Measurements from ENCODE around the gene SMC1A. TPM values are rescaled to one million over a fixed set of nuclear protein-coding genes. Genes with fewer than 3 reads are reported as not detected.

Gene SMC1A
- total RNA-seq, 6 experiments from 2014 or later: 40.5 to 62.0 (median 58.4) TPM

GRCh38 chrX:53435997-53436396, 13.5 kb upstream of the SMC1A start:
- Mint-ChIP-seq H3K4me3 (no peak overlapping the region), H3K27me3 (ENCODE audit: insufficient read depth) (no peaks in the 10 kb centered on the region; the same call in 1 of the 2 replicates), H3K4me1 (ENCODE audit: low read depth) (peaks cover 14% of the 10 kb centered on the region), H3K27ac (no peak overlapping the region), H3K36me3 (ENCODE audit: low read depth) (peaks cover 10% of the 10 kb centered on the region; the same call in 1 of the 2 replicates), H3K9me3 (no peaks in the 10 kb centered on the region)
- peak; percentile 81 for TF ChIP-seq CTCF (IDR thresholded peaks at IDR 0.05)
- DNase-seq: peak; percentile 55

DNA sequence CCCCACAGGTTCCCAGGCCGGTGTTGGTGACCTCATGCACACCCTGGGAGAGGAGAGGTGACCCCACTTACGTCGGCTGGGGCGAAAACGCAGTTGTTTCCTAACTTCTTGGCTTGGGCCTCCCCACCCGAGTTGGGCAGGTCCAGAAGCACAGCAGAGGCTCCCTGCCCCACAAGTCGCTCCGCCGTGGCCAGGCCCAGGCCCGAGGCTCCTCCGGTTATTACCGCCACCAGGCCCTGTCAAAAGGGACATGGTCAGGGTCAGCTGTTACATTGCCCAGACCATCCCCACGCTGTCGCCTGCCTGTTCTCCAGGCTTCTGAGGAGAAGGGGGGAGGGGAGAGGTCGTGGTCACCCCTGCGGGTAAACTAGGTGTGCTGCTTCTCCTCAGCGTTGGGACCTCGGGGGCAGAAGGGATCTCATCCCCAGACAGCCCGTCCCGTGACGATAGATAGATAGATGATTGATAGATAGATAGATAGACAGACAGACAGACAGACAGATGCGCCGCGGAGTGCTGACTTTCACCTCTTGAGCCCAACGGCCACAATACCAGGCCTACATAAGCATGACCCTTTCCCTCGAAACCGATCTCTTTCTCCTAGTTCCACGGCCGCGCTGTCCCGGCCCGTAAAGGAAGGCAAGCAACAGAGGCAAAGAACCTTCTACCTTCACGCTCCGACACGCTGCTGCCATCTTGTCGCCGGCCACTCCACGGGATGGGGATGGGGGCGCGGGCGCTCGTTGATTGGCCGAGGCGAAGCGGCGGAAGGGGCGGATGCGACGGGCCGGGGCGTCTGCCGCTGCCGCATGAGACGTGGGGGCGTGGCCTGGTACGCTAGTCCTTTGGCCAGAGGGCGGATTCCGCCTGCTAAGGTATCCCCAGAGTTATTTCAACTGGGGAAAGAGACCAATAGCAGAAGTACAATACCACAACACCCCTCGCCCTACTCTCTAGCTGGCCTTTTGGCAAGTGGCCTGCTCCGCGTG, 11.5 kb upstream of the SMC1A start, which contains the start of gene HSD17B10:
HSD17B10 (minus strand) TSS at position 720 of the 989 bp plus-strand sequence; CDS start at position 695, 25 bp downstream.
- peak; percentile 69 for DNase-seq
- TF ChIP-seq CTCF (IDR thresholded peaks at IDR 0.05): no peak
- Mint-ChIP-seq H3K9me3 (no peaks in the 10 kb centered on the region), H3K4me3 (peak within 1 kb of the TSS; percentile 98), H3K4me1 (ENCODE audit: low read depth) (peaks cover 7% of the 10 kb centered on the region), H3K27me3 (ENCODE audit: insufficient read depth) (no peaks in the 10 kb centered on the region; the same call in 1 of the 2 replicates), H3K27ac (peak within 1 kb of the TSS; percentile 86), H3K36me3 (ENCODE audit: low read depth) (peaks cover 15% of the 10 kb centered on the region; the same call in 1 of the 2 replicates)

DNA sequence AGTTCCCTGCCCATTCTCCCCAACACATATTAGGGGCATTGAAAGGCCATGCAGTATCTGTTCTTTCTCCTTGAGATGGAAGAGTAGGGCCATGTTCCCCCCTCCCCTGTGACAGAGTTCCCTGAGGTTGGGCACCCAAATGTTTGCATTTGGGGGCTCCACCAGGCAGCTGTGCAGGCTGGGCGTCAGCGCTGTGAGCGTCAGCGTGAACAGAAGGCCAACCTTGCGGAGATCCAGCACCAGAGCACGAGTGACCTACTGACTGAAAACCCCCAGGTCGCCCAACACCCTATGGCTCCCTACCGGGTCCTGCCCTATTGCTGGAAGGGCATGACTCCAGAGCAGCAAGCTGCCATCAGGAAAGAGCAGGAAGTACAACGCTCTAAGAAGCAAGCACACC, 7.8 kb upstream of the SMC1A start:
- H3K4me3 Mint-ChIP-seq: no peak overlapping the region
- no peaks in the 10 kb centered on the region; the same call in 1 of the 2 replicates for H3K27me3 Mint-ChIP-seq (ENCODE audit: insufficient read depth)
- H3K4me1 Mint-ChIP-seq (ENCODE audit: low read depth): peaks cover 7% of the 10 kb centered on the region
- no peak for DNase-seq
- H3K27ac Mint-ChIP-seq: no peak overlapping the region; the same call in 1 of the 2 replicates
- no peak for TF ChIP-seq CTCF (IDR thresholded peaks at IDR 0.05)
- peaks cover 15% of the 10 kb centered on the region; the same call in 1 of the 2 replicates for H3K36me3 Mint-ChIP-seq (ENCODE audit: low read depth)
- no peaks in the 10 kb centered on the region for H3K9me3 Mint-ChIP-seq

DNA sequence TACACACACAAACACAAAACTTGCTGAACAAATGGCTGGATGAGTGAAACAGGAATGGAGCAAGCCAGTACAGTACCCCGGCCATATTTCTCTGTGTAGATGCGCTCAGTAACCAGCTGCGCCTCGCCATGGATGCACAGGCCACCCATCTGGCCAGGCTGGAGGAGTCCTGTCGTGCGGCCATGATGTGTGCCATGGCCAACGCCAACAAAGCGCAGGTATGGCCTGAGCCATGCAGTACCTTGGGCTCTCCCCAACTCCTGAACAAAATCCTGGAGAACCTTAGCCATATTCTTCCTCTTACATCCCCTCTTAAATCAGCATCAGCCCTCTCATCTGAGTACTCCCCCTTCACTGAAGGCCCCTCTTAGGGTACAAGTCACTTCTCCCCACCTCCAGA, 7.3 kb upstream of the SMC1A start:
- no peak for TF ChIP-seq CTCF (IDR thresholded peaks at IDR 0.05)
- no peak for DNase-seq
- no peaks in the 10 kb centered on the region; the same call in 1 of the 2 replicates for H3K27me3 Mint-ChIP-seq (ENCODE audit: insufficient read depth)
- H3K27ac Mint-ChIP-seq: no peak overlapping the region; the same call in 1 of the 2 replicates
- H3K9me3 Mint-ChIP-seq: no peaks in the 10 kb centered on the region
- H3K4me3 Mint-ChIP-seq: no peak overlapping the region
- peaks cover 5% of the 10 kb centered on the region for H3K4me1 Mint-ChIP-seq (ENCODE audit: low read depth)
- peaks cover 15% of the 10 kb centered on the region; the same call in 1 of the 2 replicates for H3K36me3 Mint-ChIP-seq (ENCODE audit: low read depth)

GRCh38 chrX:53422861-53423306, 430 bp upstream of the SMC1A start, which contains the start of gene RIBC1:
Gene RIBC1 (plus strand): TSS chrX:53422873. CDS start chrX:53426277, 3,404 bp downstream.
- Mint-ChIP-seq H3K4me1 (ENCODE audit: low read depth) (peaks cover 32% of the 10 kb centered on the region), H3K36me3 (ENCODE audit: low read depth) (peaks cover 5% of the 10 kb centered on the region; the same call in 1 of the 2 replicates), H3K4me3 (peak within 1 kb of the TSS; percentile 91), H3K27ac (peak within 1 kb of the TSS; percentile 94), H3K9me3 (no peaks in the 10 kb centered on the region), H3K27me3 (ENCODE audit: insufficient read depth) (peaks cover 3% of the 10 kb centered on the region)
- no peak for DNase-seq
- TF ChIP-seq CTCF (IDR thresholded peaks at IDR 0.05): no peak

All from HFFc6 (cell line).